ENCODE data around the gene EPB41L4B.

GRCh38 chr9:109344866-109345265 is 24.0 kb upstream of the EPB41L4B start:
- no peak for TF ChIP-seq CTCF (IDR thresholded peaks at IDR 0.05; ENCODE audit: low read length)
- TF ChIP-seq EZH2 (IDR thresholded peaks at IDR 0.05; ENCODE audit: borderline replicate concordance, low read length) = no peak

All from OCI-LY1 (cell line).